Esophagus muscularis mucosa (tissue), 4 donors: ENCODE results near the gene ZNF765.
"Not testable (repeated sequence)": the region's sequence is repeated elsewhere in the genome, so short reads cannot be mapped to it uniquely, and the experiment has no call there.

ENCODE experiments used
- CTCF ChIP-seq, 3 experiments: fragments of 200-600 bp in 2 of 3; fragments of 450-650 bp in 1 of 3; sonication (generic) in 2 of 3; IDR thresholded peaks; one replicate each; pipeline ENCODE4 v1.5.1; 2017 to 2019; ENCODE audit warnings: antibody characterized with exemption in 3 of 3, mild to moderate bottlenecking in 2 of 3, moderate library complexity in 1 of 3
- EP300 ChIP-seq: sonication (generic); formaldehyde crosslinking; IDR thresholded peaks from one replicate; pipeline ENCODE4 v1.6.1; 2017; ENCODE audit warnings: antibody characterized with exemption
- POLR2A ChIP-seq: fragments of 450-650 bp; IDR thresholded peaks from one replicate; pipeline ENCODE4 v1.6.1; 2017; ENCODE audit warnings: antibody characterized with exemption, moderate library complexity, mild to moderate bottlenecking, low read depth

GRCh38 chr19:53447196-53447595, 52.2 kb downstream of the ZNF765 start:
- TF ChIP-seq POLR2A; CTCF (IDR thresholded peaks at IDR 0.05); EP300: not testable (repeated sequence)
